A549 (cell line): ENCODE data around the gene DTNB. TPM values are rescaled to one million over a fixed set of nuclear protein-coding genes. Genes with fewer than 3 reads are reported as not detected.

ENCODE experiments used
- ATAC-seq, 2 experiments: fragments of 200-7000 bp in 1 of 2; fragments of >200 bp in 1 of 2; cut with Nextera tagmentation in 1 of 2; cut with Tn5 transposase in 1 of 2; 3 replicates each; pipeline versions ENCODE4 v1.8.0 to v1.9.1; 2018 to 2020; ENCODE audit warnings: mild to moderate bottlenecking in 1 of 2, moderate library complexity in 1 of 2
- CTCF ChIA-PET: fragments of 300-600 bp; sonication (Branson Sonifier 250); formaldehyde crosslinking; extraction: SDS; loops from one replicate; lab custom pipeline; 2021; ENCODE audit warnings: antibody characterized with exemption, inconsistent platforms; lab: Yijun Ruan, JAX
- POLR2A ChIA-PET: fragments of 350-600 bp; formaldehyde crosslinking; extraction: SDS; loops from one replicate; lab custom pipeline; 2021; ENCODE audit warnings: antibody characterized with exemption, inconsistent platforms; lab: Yijun Ruan, JAX
- DNase-seq, 2 experiments: peaks; one replicate each; pipeline versions ENCODE4 v3.0.0 to v3.0.0-alpha.2; 2011 to 2016; ENCODE audit warnings: low read depth in 1 of 2, low spot score in 1 of 2
- FAIRE-seq: peaks from 2 replicates; lab custom pipeline; 2011; peaks lifted over from hg19 to GRCh38; lab: Jason Lieb, UNC
- H3K27ac ChIP-seq, 2 experiments: fragments of >200 bp; sonication (Bioruptor Twin); formaldehyde crosslinking; 3 replicates each; pipeline ENCODE4 v1.5.1; 2016 to 2017
- H3K4me1 ChIP-seq: fragments of >200 bp; sonication (Bioruptor Twin); formaldehyde crosslinking; 3 replicates; pipeline ENCODE4 v1.6.1; 2016
- H3K4me2 ChIP-seq: fragments of >200 bp; sonication (Bioruptor Twin); formaldehyde crosslinking; 3 replicates; pipeline ENCODE4 v1.6.1; 2016
- H3K4me3 ChIP-seq: fragments of >200 bp; sonication (Bioruptor Twin); formaldehyde crosslinking; 3 replicates; pipeline ENCODE4 v1.5.1; 2016
- H3K9me3 ChIP-seq: fragments of >200 bp; sonication (Bioruptor Twin); formaldehyde crosslinking; 3 replicates; pipeline ENCODE4 v1.6.1; 2016
- BHLHE40 ChIP-seq: IDR thresholded peaks from 2 replicates; pipeline ENCODE4 v1.6.1; 2012; ENCODE audit warnings: low read depth, low read length, inconsistent platforms
- CBX2 ChIP-seq: fragments of 200-600 bp; sonication (generic); IDR thresholded peaks from 2 replicates; pipeline ENCODE4 v1.6.1; 2016; ENCODE audit warnings: low read depth, mild to moderate bottlenecking, borderline replicate concordance
- CTCF ChIP-seq: fragments of >200 bp; sonication (Bioruptor Twin); formaldehyde crosslinking; IDR thresholded peaks from 3 replicates; pipeline ENCODE4 v1.5.1; 2016
- EHF ChIP-seq: fragments of 250-450 bp; sonication (Bioruptor Pico); IDR thresholded peaks from 2 replicates; pipeline ENCODE4 v1.5.0; 2020; ENCODE audit warnings: mild to moderate bottlenecking
- EHMT2 ChIP-seq: fragments of 200-600 bp; sonication (generic); IDR thresholded peaks from 2 replicates; pipeline ENCODE4 v1.6.1; 2016; ENCODE audit warnings: antibody characterized with exemption, low read depth, mild to moderate bottlenecking, moderate library complexity
- ELK1 ChIP-seq: fragments of 150-350 bp; IDR thresholded peaks from 2 replicates; pipeline ENCODE4 v1.6.1; 2014; ENCODE audit warnings: low read depth, mild to moderate bottlenecking, low read length
- EP300 ChIP-seq, 2 experiments: fragments of >200 bp; sonication (Bioruptor Twin); formaldehyde crosslinking; IDR thresholded peaks; 2 replicates in 1 of 2; 3 replicates in 1 of 2; pipeline ENCODE4 v1.6.1; 2016 to 2017
- FOSB ChIP-seq: fragments of 250-450 bp; sonication (Bioruptor Pico); IDR thresholded peaks from 2 replicates; pipeline ENCODE4 v1.5.0; 2020; ENCODE audit warnings: mild to moderate bottlenecking, moderate library complexity
- HEYL ChIP-seq: fragments of 250-450 bp; sonication (Bioruptor Pico); IDR thresholded peaks from 2 replicates; pipeline ENCODE4 v1.8.0; 2021; ENCODE audit warnings: mild to moderate bottlenecking, moderate library complexity
- HOXB13 ChIP-seq: fragments of 250-450 bp; sonication (Bioruptor Pico); IDR thresholded peaks from 2 replicates; pipeline ENCODE4 v1.5.0; 2020; ENCODE audit warnings: low read depth, mild to moderate bottlenecking, moderate library complexity
- HOXB5 ChIP-seq: fragments of 250-450 bp; sonication (Bioruptor Pico); IDR thresholded peaks from 2 replicates; pipeline ENCODE4 v1.5.0; 2020; ENCODE audit warnings: mild to moderate bottlenecking, moderate library complexity
- JUN ChIP-seq, 2 experiments: fragments of >200 bp; sonication (Bioruptor Twin); formaldehyde crosslinking; IDR thresholded peaks; 2 replicates in 1 of 2; 3 replicates in 1 of 2; pipeline ENCODE4 v1.6.1; 2016 to 2017
- MAZ ChIP-seq: fragments of 150-350 bp; IDR thresholded peaks from 2 replicates; pipeline ENCODE4 v1.6.1; 2014; ENCODE audit warnings: antibody characterized with exemption, low read depth, low read length, borderline replicate concordance
- MYC ChIP-seq: IDR thresholded peaks from 2 replicates; pipeline ENCODE4 v1.6.1; 2012; ENCODE audit warnings: mild to moderate bottlenecking, inconsistent platforms, low read length, improper control_type of control experiment, borderline replicate concordance
- NFE2L2 ChIP-seq: fragments of 150-350 bp; conservative IDR thresholded peaks from 2 replicates; pipeline ENCODE4 v1.6.1; 2014; ENCODE audit warnings: low read length
- NPAS2 ChIP-seq: fragments of 250-450 bp; sonication (Bioruptor Pico); IDR thresholded peaks from 2 replicates; pipeline ENCODE4 v1.8.0; 2022; ENCODE audit warnings: mild to moderate bottlenecking, moderate library complexity, borderline replicate concordance
- NR3C1 ChIP-seq: fragments of >200 bp; sonication (Bioruptor Twin); formaldehyde crosslinking; IDR thresholded peaks from 3 replicates; pipeline ENCODE4 v1.6.1; 2017
- PBX3 ChIP-seq: IDR thresholded peaks from 2 replicates; pipeline ENCODE4 v1.6.1; 2012
- PHF8 ChIP-seq: fragments of 200-600 bp; sonication (generic); IDR thresholded peaks from 2 replicates; pipeline ENCODE4 v1.6.1; 2016; ENCODE audit warnings: low read depth, mild to moderate bottlenecking, antibody characterized with exemption, moderate library complexity, borderline replicate concordance
- RARB ChIP-seq: fragments of 250-450 bp; sonication (Bioruptor Pico); IDR thresholded peaks from 2 replicates; pipeline ENCODE4 v1.8.0; 2021; ENCODE audit warnings: mild to moderate bottlenecking, moderate library complexity
- SMC3 ChIP-seq: fragments of >200 bp; sonication (Bioruptor Twin); formaldehyde crosslinking; IDR thresholded peaks from 3 replicates; pipeline ENCODE4 v1.6.1; 2018; ENCODE audit warnings: inconsistent platforms
- TP53 ChIP-seq: fragments of 250-450 bp; sonication (Bioruptor Pico); IDR thresholded peaks from 2 replicates; pipeline ENCODE4 v1.5.0; 2021; ENCODE audit warnings: mild to moderate bottlenecking, moderate library complexity
- ZFP36 ChIP-seq: fragments of 450-650 bp; IDR thresholded peaks from 2 replicates; pipeline ENCODE4 v1.6.1; 2014; ENCODE audit warnings: borderline replicate concordance; ENCODE audit not compliant: partially characterized antibody
- ZSCAN20 ChIP-seq: fragments of 250-450 bp; sonication (Bioruptor Pico); IDR thresholded peaks from 2 replicates; pipeline ENCODE4 v1.8.0; 2022; ENCODE audit warnings: mild to moderate bottlenecking, moderate library complexity
- WGBS: methylation state at CpG from one replicate; pipeline ENCODE4 v1.1.6; 2017; ENCODE audit errors: missing lambda C conversion rate; 5-methylcytosine and 5-hydroxymethylcytosine counted together
- polyA plus RNA-seq, 4 experiments: library from polyadenylated mRNA; depleted of rRNA in 3 of 4; stranded (reverse); fragments of >200 nt; fragmentation: RNase III in 1 of 4; extraction: RNeasy Plus Mini Kit Qiagen cat#74134 plus additional on column Dnase treatment in 1 of 4; gene quantifications; 2 replicates in 3 of 4; 3 replicates in 1 of 4; pipeline ENCODE4 v1.2.3, GENCODE V29; 2011 to 2017
- TF ChIP-seq, protein P1 (sequence below): IDR thresholded peaks from 2 replicates; pipeline ENCODE4 v1.6.1; 2012
- TF ChIP-seq, protein P2 (sequence below): fragments of 450-650 bp; IDR thresholded peaks from 2 replicates; pipeline ENCODE4 v1.6.1; 2014; ENCODE audit warnings: antibody characterized with exemption

Gene DTNB
- polyA plus RNA-seq, 2 of the 4 experiments (the other 2 are of a cell fraction): 11.2 to 32.6 TPM

DNA sequence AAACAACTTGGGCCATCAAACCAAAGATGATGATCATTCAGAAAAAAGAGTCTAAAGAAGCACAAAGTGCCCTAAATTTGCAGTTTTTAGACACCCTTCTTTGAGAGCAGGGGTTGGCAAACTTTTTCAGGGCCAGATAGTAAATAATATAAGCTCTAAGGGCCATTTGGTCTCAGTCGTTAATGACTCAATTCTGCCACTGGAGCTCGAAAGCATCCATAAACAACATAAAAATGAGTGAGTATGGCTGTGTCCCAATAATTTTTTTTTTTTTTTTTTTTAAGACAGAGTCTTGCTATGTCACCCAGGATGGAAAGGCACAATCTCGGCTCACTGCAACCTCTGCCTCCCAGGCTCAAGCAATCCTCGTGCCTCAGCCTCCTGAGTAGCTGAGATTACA lies 152.3 kb downstream of the DTNB start:
- WGBS: 71% methylated on average over 4 of the region's 4 CpGs
- POLR2A ChIA-PET: no interaction called here

GRCh38 chr2:25517701-25518100 lies 155.7 kb downstream of the DTNB start:
- Histone ChIP-seq H3K4me2 (no peak overlapping the region), H3K4me1 (peaks cover 31% of the 10 kb centered on the region), H3K4me3 (no peak overlapping the region), H3K9me3 (peaks cover 6% of the 10 kb centered on the region), H3K27ac (peak overlapping the region; percentile 72 to 81; a peak in 4 of 6 replicates)
- whole genome bisulfite sequencing: 92% methylated on average over 4 of the region's 4 CpGs
- CTCF ChIA-PET: interaction anchor here (1.2 to 1.8 kb wide), 2 partner anchors 140 to 155 kb away, joined by 4 read pairs; no protein-coding TSS in a partner anchor
- TF ChIP-seq NR3C1: no peak
- TF ChIP-seq PBX3: no peak
- TF ChIP-seq JUN (IDR thresholded peaks at IDR 0.05): no peak
- no peak for TF ChIP-seq BHLHE40
- TF ChIP-seq FOSB (CRISPR knock-in tag): no peak
- TF ChIP-seq PHF8: no peak
- no peak for TF ChIP-seq EHF
- TF ChIP-seq ZSCAN20 (CRISPR knock-in tag): no peak
- no peak for TF ChIP-seq NPAS2
- no peak for TF ChIP-seq MAZ
- no peak for TF ChIP-seq ZFP36
- TF ChIP-seq MYC: no peak
- no peak for TF ChIP-seq CBX2
- TF ChIP-seq, protein P1, sequence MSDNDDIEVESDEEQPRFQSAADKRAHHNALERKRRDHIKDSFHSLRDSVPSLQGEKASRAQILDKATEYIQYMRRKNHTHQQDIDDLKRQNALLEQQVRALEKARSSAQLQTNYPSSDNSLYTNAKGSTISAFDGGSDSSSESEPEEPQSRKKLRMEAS: no peak
- TF ChIP-seq SMC3: no peak
- no peak for TF ChIP-seq EP300 (IDR thresholded peaks at IDR 0.05)
- TF ChIP-seq, protein P2, sequence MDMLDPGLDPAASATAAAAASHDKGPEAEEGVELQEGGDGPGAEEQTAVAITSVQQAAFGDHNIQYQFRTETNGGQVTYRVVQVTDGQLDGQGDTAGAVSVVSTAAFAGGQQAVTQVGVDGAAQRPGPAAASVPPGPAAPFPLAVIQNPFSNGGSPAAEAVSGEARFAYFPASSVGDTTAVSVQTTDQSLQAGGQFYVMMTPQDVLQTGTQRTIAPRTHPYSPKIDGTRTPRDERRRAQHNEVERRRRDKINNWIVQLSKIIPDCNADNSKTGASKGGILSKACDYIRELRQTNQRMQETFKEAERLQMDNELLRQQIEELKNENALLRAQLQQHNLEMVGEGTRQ: no peak
- TF ChIP-seq CTCF: no peak
- no peak for ATAC-seq
- POLR2A ChIA-PET: interaction anchor here (0.5 kb wide), 1 partner anchor 265 kb away, joined by 5 read pairs; no protein-coding TSS in a partner anchor
- no peak for FAIRE-seq
- no peak for DNase-seq

More for the DNA sequence above, 152.3 kb downstream of the DTNB start:
- H3K9me3 ChIP-seq: peaks cover 3% of the 10 kb centered on the region
- no peak for ATAC-seq
- no peak for FAIRE-seq
- no peak for DNase-seq
- peaks cover 14% of the 10 kb centered on the region for H3K4me1 ChIP-seq
- H3K4me2 ChIP-seq: no peak overlapping the region
- CTCF ChIA-PET: interaction anchor here (0.6 to 1.8 kb wide), 11 partner anchors 9 to 189 kb away, joined by 3 to 12 read pairs (median 4); no protein-coding TSS in a partner anchor
- no peak overlapping the region for H3K4me3 ChIP-seq
- no peak overlapping the region for H3K27ac ChIP-seq
- TF ChIP-seq HOXB13 (CRISPR knock-in tag) (no peak), HOXB5 (CRISPR knock-in tag) (no peak), RARB (CRISPR knock-in tag) (no peak), HEYL (CRISPR knock-in tag) (no peak), ZFP36 (no peak), TP53 (CRISPR knock-in tag) (no peak), MYC (no peak), PHF8 (no peak), ZSCAN20 (CRISPR knock-in tag) (no peak), ELK1 (no peak), EHMT2 (no peak), NFE2L2 (no peak)
- TF ChIP-seq, protein P1: no peak
